Measurements from ENCODE around the gene SLC22A4. TPM values are rescaled to one million over a fixed set of nuclear protein-coding genes. Genes with fewer than 3 reads are reported as not detected.

Gene SLC22A4
- total RNA-seq, 1 experiment from 2014 or later, result 0.72 TPM

DNA sequence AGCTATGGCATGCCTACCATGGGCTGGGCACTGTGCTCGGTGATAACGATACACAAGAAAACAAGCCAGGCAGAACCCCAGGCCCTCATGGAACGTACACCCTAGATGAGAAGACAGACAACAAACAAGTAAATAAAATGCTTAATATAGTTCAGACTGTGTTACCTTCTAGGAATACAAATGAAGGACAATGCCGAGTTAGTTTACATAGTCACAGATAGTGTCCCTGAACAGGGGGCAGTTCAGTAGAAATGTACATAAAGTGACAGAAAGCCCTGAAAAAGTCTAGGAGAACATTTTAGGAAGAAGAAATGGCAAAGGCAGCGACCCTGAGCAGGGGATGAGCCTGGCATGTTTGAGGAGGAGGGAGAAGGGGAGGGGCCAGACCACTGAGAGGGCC lies 97.1 kb downstream of the SLC22A4 start:
- no peak overlapping the region for H3K4me3 Mint-ChIP-seq
- Histone ChIP-seq H2BK12ac (ENCODE audit: insufficient read length, low read depth, low read length) (no peak overlapping the region), H3K23ac (ENCODE audit: insufficient read length, low read depth, low read length) (no peak overlapping the region), H3K9me3 (ENCODE audit: control insufficient read depth, low read depth, low read length) (no peaks in the 10 kb centered on the region), H4K20me1 (ENCODE audit: control insufficient read depth, insufficient read depth, insufficient read length) (no peaks in the 10 kb centered on the region), H2BK15ac (ENCODE audit: low read depth, low read length) (no peak overlapping the region), H3K27ac (ENCODE audit: insufficient read length, low read depth, low read length) (no peak overlapping the region), H3K27me3 (ENCODE audit: insufficient read depth, low read length) (no peaks in the 10 kb centered on the region), H2BK5ac (ENCODE audit: insufficient read length, low read length) (no peak overlapping the region), H2AK5ac (ENCODE audit: insufficient read length, low read length) (no peak overlapping the region), H3K18ac (ENCODE audit: insufficient read length, low read depth, low read length) (no peak overlapping the region), H3K79me2 (ENCODE audit: insufficient read depth, low read length) (no peaks in the 10 kb centered on the region), H3K23me2 (ENCODE audit: insufficient read length, low read depth, low read length, poor library complexity, severe bottlenecking) (no peaks in the 10 kb centered on the region), H3T11ph (ENCODE audit: low read length) (no peak overlapping the region), H3K4me1 (ENCODE audit: insufficient read depth, low read length) (no peaks in the 10 kb centered on the region), H3K79me1 (ENCODE audit: insufficient read depth, low read depth, low read length, poor library complexity, severe bottlenecking) (no peaks in the 10 kb centered on the region), H3K9ac (ENCODE audit: extremely low read depth, insufficient read length, low read length) (no peak overlapping the region), H3K56ac (ENCODE audit: insufficient read length, low read depth, low read length) (no peak overlapping the region), H3K14ac (ENCODE audit: insufficient read depth, low read length) (no peak overlapping the region), H2BK20ac (ENCODE audit: low read depth, low read length, poor library complexity, severe bottlenecking) (no peak overlapping the region), H3K4me2 (ENCODE audit: insufficient read depth, insufficient read length, low read length) (no peak overlapping the region), H2AFZ (ENCODE audit: low read length) (no peak overlapping the region), H2BK120ac (ENCODE audit: low read depth, low read length, poor library complexity, severe bottlenecking) (no peak overlapping the region), H4K91ac (ENCODE audit: insufficient read length, low read depth, low read length) (no peak overlapping the region), H4K8ac (replicated peaks; ENCODE audit: insufficient read length, low read depth, low read length) (no peak overlapping the region), H3K4ac (ENCODE audit: low read depth, low read length) (no peak overlapping the region), H4K5ac (ENCODE audit: insufficient read length, low read depth, low read length) (no peak overlapping the region)
- no peaks in the 10 kb centered on the region for H3K27me3 Mint-ChIP-seq (ENCODE audit: low read depth)
- H3K36me3 Mint-ChIP-seq (ENCODE audit: insufficient read depth in 1 of 3, low read depth in 3 of 3), result peaks cover 0 to 2% (median 0%) of the 10 kb centered on the region in 3 experiments; a peak in 2 of 7 replicates
- H3K27ac Mint-ChIP-seq, result no peak overlapping the region
- H3K9me3 Mint-ChIP-seq, result no peaks in the 10 kb centered on the region
- TF ChIP-seq, protein P1, sequence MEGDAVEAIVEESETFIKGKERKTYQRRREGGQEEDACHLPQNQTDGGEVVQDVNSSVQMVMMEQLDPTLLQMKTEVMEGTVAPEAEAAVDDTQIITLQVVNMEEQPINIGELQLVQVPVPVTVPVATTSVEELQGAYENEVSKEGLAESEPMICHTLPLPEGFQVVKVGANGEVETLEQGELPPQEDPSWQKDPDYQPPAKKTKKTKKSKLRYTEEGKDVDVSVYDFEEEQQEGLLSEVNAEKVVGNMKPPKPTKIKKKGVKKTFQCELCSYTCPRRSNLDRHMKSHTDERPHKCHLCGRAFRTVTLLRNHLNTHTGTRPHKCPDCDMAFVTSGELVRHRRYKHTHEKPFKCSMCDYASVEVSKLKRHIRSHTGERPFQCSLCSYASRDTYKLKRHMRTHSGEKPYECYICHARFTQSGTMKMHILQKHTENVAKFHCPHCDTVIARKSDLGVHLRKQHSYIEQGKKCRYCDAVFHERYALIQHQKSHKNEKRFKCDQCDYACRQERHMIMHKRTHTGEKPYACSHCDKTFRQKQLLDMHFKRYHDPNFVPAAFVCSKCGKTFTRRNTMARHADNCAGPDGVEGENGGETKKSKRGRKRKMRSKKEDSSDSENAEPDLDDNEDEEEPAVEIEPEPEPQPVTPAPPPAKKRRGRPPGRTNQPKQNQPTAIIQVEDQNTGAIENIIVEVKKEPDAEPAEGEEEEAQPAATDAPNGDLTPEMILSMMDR (conservative IDR thresholded peaks at IDR 0.05), result no peak
- no peak for DNase-seq
- WGBS (ENCODE audit: extremely low coverage, insufficient read length, low lambda C conversion rate), result no CpG with 5 or more reads among the region's 5 CpGs
- H3K4me1 Mint-ChIP-seq, result peaks cover 8 to 11% of the 10 kb centered on the region in 2 experiments

Measured in H9 (cell line).